Jurkat, Clone E6-1 (cell line): ENCODE data around the gene RNF112.

Experiments used
- DNase-seq: peaks from one replicate; pipeline ENCODE4 v3.0.0-alpha.2; 2011; ENCODE audit warnings: low read depth, low spot score
- H3K4me3 ChIP-seq: 2 replicates; pipeline ENCODE4 v1.5.1; 2011; ENCODE audit warnings: mild to moderate bottlenecking, low read length, control low read depth, moderate library complexity

RNF112 gene

GRCh38 chr17:19372866-19373504, 38.0 kb upstream of the RNF112 start:
- no peak for DNase-seq
- H3K4me3 ChIP-seq = no peak overlapping the region

- no peak overlapping the region for H3K4me3 ChIP-seq
- DNase-seq = no peak
Observed at GRCh38 chr17:19374136-19374535, 36.9 kb upstream of the RNF112 start.

GRCh38 chr17:19375732-19376131, 35.3 kb upstream of the RNF112 start:
- no peak for DNase-seq
- no peak overlapping the region for H3K4me3 ChIP-seq

GRCh38 chr17:19376811-19377210, 34.2 kb upstream of the RNF112 start:
- DNase-seq = no peak
- H3K4me3 ChIP-seq = peak overlapping the region; percentile 93

- peak; percentile 92 for DNase-seq
- peak overlapping the region; percentile 93 for H3K4me3 ChIP-seq
Observed at GRCh38 chr17:19377602-19378415, 33.2 kb upstream of the RNF112 start.

GRCh38 chr17:19378416-19379360, 32.3 kb upstream of the RNF112 start, which contains the start of gene MAPK7:
Gene MAPK7, plus strand, starts transcription at chr17:19378498. Its CDS starts 403 bp downstream, at chr17:19378901.
- no peak for DNase-seq
- H3K4me3 ChIP-seq = peak within 1 kb of the TSS; percentile 93

GRCh38 chr17:19379361-19380065, 31.5 kb upstream of the RNF112 start:
- DNase-seq = no peak
- no peak overlapping the region for H3K4me3 ChIP-seq

GRCh38 chr17:19380481-19381301, 30.3 kb upstream of the RNF112 start:
- no peak overlapping the region for H3K4me3 ChIP-seq
- no peak for DNase-seq

GRCh38 chr17:19381361-19381740, 29.7 kb upstream of the RNF112 start:
- DNase-seq = no peak
- no peak overlapping the region for H3K4me3 ChIP-seq

- no peak for DNase-seq
- no peak overlapping the region for H3K4me3 ChIP-seq
Observed at GRCh38 chr17:19381741-19382444, 29.1 kb upstream of the RNF112 start.

GRCh38 chr17:19382531-19383444, 28.2 kb upstream of the RNF112 start:
- no peak overlapping the region for H3K4me3 ChIP-seq
- DNase-seq = no peak

- no peak overlapping the region for H3K4me3 ChIP-seq
- no peak for DNase-seq
Observed at GRCh38 chr17:19383681-19384470, 27.2 kb upstream of the RNF112 start.

GRCh38 chr17:19384723-19385391, 26.2 kb upstream of the RNF112 start:
- peak; percentile 46 for DNase-seq
- H3K4me3 ChIP-seq = no peak overlapping the region

- no peak overlapping the region for H3K4me3 ChIP-seq
- DNase-seq = no peak
Observed at GRCh38 chr17:19385521-19385983, 25.5 kb upstream of the RNF112 start.
